22Rv1 (cell line): ENCODE results near the gene ATP7A.

ENCODE experiments used
- ZFX ChIP-seq: fragments of 450-650 bp; IDR thresholded peaks from 2 replicates; pipeline ENCODE4 v1.6.1; 2017; ENCODE audit warnings: antibody characterized with exemption, borderline replicate concordance
- TF ChIP-seq, protein P1 (sequence below): fragments of 450-650 bp; IDR thresholded peaks from 2 replicates; pipeline ENCODE4 v1.5.1; 2017; ENCODE audit warnings: mild to moderate bottlenecking

DNA sequence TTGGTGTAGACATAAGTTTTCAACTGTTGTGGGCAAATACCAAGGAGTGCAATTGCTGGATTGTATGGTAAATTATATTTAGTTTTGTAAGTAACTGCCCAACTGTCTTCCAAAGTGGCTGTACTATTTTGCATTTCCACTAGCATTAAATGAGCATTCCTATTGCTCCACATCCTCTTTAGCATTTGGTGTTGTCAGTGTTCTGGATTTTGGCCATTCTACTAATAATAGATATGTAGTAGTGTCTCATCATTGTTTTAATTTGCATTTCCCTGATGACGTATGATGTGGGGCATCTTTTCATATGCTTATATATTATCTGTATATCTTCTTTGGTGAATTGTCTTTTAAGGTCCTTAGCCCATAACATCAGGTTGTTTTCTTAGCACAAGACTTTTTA is 41.7 kb downstream of the ATP7A start:
- TF ChIP-seq, protein P1, sequence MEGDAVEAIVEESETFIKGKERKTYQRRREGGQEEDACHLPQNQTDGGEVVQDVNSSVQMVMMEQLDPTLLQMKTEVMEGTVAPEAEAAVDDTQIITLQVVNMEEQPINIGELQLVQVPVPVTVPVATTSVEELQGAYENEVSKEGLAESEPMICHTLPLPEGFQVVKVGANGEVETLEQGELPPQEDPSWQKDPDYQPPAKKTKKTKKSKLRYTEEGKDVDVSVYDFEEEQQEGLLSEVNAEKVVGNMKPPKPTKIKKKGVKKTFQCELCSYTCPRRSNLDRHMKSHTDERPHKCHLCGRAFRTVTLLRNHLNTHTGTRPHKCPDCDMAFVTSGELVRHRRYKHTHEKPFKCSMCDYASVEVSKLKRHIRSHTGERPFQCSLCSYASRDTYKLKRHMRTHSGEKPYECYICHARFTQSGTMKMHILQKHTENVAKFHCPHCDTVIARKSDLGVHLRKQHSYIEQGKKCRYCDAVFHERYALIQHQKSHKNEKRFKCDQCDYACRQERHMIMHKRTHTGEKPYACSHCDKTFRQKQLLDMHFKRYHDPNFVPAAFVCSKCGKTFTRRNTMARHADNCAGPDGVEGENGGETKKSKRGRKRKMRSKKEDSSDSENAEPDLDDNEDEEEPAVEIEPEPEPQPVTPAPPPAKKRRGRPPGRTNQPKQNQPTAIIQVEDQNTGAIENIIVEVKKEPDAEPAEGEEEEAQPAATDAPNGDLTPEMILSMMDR = no peak
- no peak for TF ChIP-seq ZFX
